ENCODE data around the gene SHISA9.

DNA sequence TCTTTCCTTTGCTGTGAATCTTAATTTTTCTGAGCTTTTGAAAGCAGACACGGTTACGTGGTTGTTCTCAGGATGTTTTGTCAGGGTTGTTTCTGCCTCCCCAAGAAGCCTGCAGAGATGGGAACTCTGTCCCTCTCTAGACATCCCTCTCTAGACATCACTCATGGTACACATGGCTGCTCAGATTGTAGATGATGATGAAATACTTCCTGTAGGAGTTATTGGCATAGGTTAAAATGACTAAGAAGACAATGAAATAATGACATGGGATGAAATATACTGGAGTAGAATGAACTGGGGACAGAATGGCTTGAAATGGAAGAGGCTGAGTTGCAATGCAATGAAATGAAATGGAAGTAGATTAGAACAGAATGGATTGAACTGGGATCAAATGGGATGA is 253.4 kb downstream of the SHISA9 start:
- TF ChIP-seq, protein P1, sequence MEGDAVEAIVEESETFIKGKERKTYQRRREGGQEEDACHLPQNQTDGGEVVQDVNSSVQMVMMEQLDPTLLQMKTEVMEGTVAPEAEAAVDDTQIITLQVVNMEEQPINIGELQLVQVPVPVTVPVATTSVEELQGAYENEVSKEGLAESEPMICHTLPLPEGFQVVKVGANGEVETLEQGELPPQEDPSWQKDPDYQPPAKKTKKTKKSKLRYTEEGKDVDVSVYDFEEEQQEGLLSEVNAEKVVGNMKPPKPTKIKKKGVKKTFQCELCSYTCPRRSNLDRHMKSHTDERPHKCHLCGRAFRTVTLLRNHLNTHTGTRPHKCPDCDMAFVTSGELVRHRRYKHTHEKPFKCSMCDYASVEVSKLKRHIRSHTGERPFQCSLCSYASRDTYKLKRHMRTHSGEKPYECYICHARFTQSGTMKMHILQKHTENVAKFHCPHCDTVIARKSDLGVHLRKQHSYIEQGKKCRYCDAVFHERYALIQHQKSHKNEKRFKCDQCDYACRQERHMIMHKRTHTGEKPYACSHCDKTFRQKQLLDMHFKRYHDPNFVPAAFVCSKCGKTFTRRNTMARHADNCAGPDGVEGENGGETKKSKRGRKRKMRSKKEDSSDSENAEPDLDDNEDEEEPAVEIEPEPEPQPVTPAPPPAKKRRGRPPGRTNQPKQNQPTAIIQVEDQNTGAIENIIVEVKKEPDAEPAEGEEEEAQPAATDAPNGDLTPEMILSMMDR (IDR thresholded peaks at IDR 0.05; ENCODE audit: low read depth, low read length, poor library complexity, severe bottlenecking), result no peak
- TF ChIP-seq EZH2phosphoT487 (IDR thresholded peaks at IDR 0.05; ENCODE audit: borderline replicate concordance, low read length), result no peak
